Measurements from ENCODE around the gene ZNF664. TPM values are rescaled to one million over a fixed set of nuclear protein-coding genes. Genes with fewer than 3 reads are reported as not detected.

The ZNF664 gene
- total and polyA plus RNA-seq, 2 experiments from 2014 or later: 11.3 to 29.1 TPM

DNA sequence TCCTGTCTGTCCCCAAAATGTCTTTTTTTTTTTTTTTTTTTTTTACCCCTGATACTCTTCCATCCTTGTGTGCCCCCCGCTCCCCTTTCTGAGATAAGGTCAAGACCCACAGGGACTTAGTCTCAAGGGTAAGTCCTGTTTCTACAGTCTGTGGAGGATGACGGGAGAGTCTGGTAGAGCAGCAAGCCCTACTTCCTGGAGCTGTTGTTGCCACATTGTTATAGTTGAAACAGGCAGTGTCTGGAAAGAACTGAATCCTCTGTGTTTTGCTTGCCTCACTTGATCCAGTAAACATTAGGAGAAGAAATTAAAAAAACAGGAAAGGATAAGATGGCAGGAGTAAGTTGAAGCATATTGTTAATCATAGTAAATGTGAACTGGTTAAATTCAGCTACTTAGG is 45.5 kb downstream of the ZNF664 start:
- Histone ChIP-seq H4K20me1 (ENCODE audit: insufficient read depth) (no peaks in the 10 kb centered on the region), H3K27ac (no peak overlapping the region), H3K4me3 (no peak overlapping the region), H3K4me2 (ENCODE audit: unreplicated experiment) (no peak overlapping the region), H3K36me3 (ENCODE audit: low read depth) (no peaks in the 10 kb centered on the region), H3K9me2 (ENCODE audit: insufficient read depth) (no peaks in the 10 kb centered on the region), H3K9me3 (ENCODE audit: low read depth) (no peaks in the 10 kb centered on the region), H3K79me2 (ENCODE audit: insufficient read depth) (no peaks in the 10 kb centered on the region), H3F3A (ENCODE audit: insufficient read depth) (peaks cover 25% of the 10 kb centered on the region), H3K4me1 (ENCODE audit: insufficient read depth) (peaks cover 9% of the 10 kb centered on the region), H3K9ac (no peak overlapping the region), H3K27me3 (replicated peaks; ENCODE audit: insufficient read depth) (no peaks in the 10 kb centered on the region), H2AFZ (0 out of 2 replicates have a peak overlapping the region, but pooled peaks have one; percentile 28)
- TF ChIP-seq EZH2phosphoT487 (IDR thresholded peaks at IDR 0.05; ENCODE audit: insufficient read depth, low read depth) (no peak), EZH2 (IDR thresholded peaks at IDR 0.05; ENCODE audit: insufficient read depth, poor library complexity, severe bottlenecking) (no peak)
- 65 to 71% methylated on average over 2 of the region's 2 CpGs for WGBS, 2 experiments (ENCODE audit: low coverage in 1 of 2, low lambda C conversion rate in 2 of 2, missing lambda C conversion rate in 2 of 2)
- in situ Hi-C loops (cut with MboI): no loop called here
- DNase-seq: no peak

DNA sequence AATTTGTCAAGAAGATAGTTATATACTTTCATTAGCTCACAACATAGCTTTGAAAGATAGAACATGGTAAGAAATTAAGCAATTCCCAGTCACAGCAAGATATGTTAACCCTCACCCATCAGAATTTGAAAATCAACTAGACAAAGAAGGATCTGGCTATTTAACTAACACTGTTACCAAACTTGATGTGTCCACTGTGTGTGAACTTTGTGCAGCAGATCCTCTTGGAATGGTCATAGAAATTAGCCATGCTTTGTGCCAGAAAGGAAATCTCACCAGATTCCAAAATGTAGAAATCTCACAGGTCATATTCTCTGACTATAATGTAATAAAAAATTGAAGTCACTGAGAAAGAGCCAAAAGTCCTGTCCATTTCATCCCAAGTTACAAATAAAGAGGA is 46.1 kb downstream of the ZNF664 start:
- in situ Hi-C loops (cut with MboI): no loop called here
- H3K9ac ChIP-seq: no peak overlapping the region
- no peak for DNase-seq
- H3K79me2 ChIP-seq (ENCODE audit: insufficient read depth): no peaks in the 10 kb centered on the region
- H3K27me3 ChIP-seq (replicated peaks; ENCODE audit: insufficient read depth): no peaks in the 10 kb centered on the region
- TF ChIP-seq EZH2 (IDR thresholded peaks at IDR 0.05; ENCODE audit: insufficient read depth, poor library complexity, severe bottlenecking) (no peak), EZH2phosphoT487 (IDR thresholded peaks at IDR 0.05; ENCODE audit: insufficient read depth, low read depth) (no peak)
- no peak overlapping the region for H3K4me3 ChIP-seq
- H3F3A ChIP-seq (ENCODE audit: insufficient read depth): peaks cover 25% of the 10 kb centered on the region
- no peak overlapping the region for H3K27ac ChIP-seq
- H4K20me1 ChIP-seq (ENCODE audit: insufficient read depth): no peaks in the 10 kb centered on the region
- H3K9me3 ChIP-seq (ENCODE audit: low read depth): no peaks in the 10 kb centered on the region
- no peaks in the 10 kb centered on the region for H3K9me2 ChIP-seq (ENCODE audit: insufficient read depth)
- no peak overlapping the region for H3K4me2 ChIP-seq (ENCODE audit: unreplicated experiment)
- H2AFZ ChIP-seq: no peak overlapping the region
- H3K4me1 ChIP-seq (ENCODE audit: insufficient read depth): peaks cover 11% of the 10 kb centered on the region
- H3K36me3 ChIP-seq (ENCODE audit: low read depth): no peaks in the 10 kb centered on the region

DNA sequence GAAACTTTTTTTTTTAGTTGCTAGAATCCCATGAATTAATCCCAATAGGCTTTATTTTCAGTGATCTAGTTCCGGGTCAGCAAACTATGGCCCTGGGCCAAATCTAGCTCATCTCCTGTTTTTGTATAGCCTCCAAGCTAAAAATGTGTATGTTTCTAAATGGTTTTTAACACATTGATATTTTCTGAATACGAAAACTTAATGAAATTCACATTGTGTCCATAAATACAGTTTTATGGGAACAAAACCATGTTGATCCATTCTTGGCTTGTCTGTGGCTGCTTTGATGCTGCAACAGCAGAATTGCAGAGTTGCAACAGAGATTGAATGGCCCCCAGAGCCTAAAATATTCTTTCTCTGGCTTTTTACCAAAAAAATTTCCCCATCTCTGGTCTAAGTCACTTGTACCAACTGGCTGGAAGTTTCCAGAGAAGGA is 47.5 kb downstream of the ZNF664 start:
- Histone ChIP-seq H3K9me3 (ENCODE audit: low read depth) (no peaks in the 10 kb centered on the region), H4K20me1 (ENCODE audit: insufficient read depth) (no peaks in the 10 kb centered on the region), H3K9ac (no peak overlapping the region), H3K27me3 (replicated peaks; ENCODE audit: insufficient read depth) (no peaks in the 10 kb centered on the region), H2AFZ (peak overlapping the region; percentile 11), H3K4me3 (no peak overlapping the region), H3K27ac (peak overlapping the region; percentile 26), H3K4me2 (ENCODE audit: unreplicated experiment) (no peak overlapping the region), H3K9me2 (ENCODE audit: insufficient read depth) (no peaks in the 10 kb centered on the region), H3K4me1 (ENCODE audit: insufficient read depth) (peaks cover 20% of the 10 kb centered on the region), H3F3A (ENCODE audit: insufficient read depth) (peaks cover 25% of the 10 kb centered on the region), H3K36me3 (ENCODE audit: low read depth) (no peaks in the 10 kb centered on the region), H3K79me2 (ENCODE audit: insufficient read depth) (no peaks in the 10 kb centered on the region)
- WGBS, 2 experiments (ENCODE audit: low coverage in 1 of 2, low lambda C conversion rate in 2 of 2, missing lambda C conversion rate in 2 of 2): 21 to 34% methylated on average over 2 of the region's 2 CpGs
- TF ChIP-seq EZH2 (IDR thresholded peaks at IDR 0.05; ENCODE audit: insufficient read depth, poor library complexity, severe bottlenecking): no peak
- TF ChIP-seq EZH2phosphoT487 (IDR thresholded peaks at IDR 0.05; ENCODE audit: insufficient read depth, low read depth): no peak
- in situ Hi-C loops (cut with MboI): no loop called here
- peak; percentile 62 for DNase-seq

DNA sequence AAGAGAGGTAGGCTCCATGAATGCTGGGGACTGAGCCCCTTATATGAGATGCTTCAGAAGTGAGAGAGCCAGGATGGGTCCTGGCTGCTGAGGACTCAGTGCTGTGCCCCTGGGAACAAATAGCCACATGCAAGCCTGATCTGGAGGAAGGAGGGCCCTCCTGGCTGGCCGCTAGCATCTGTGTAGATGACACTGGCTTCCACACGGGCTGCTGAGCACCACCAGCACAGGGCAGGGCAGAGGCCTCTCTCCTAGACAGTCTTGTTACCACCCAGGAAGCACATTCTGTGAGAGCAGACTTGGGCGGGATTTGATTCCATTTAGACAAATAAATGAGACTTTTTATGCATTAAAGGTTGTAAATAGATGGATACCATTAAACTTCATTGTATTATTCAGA is 48.0 kb downstream of the ZNF664 start:
- H4K20me1 ChIP-seq (ENCODE audit: insufficient read depth): no peaks in the 10 kb centered on the region
- H3K79me2 ChIP-seq (ENCODE audit: insufficient read depth): no peaks in the 10 kb centered on the region
- H3K27me3 ChIP-seq (replicated peaks; ENCODE audit: insufficient read depth): no peaks in the 10 kb centered on the region
- peaks cover 20% of the 10 kb centered on the region for H3K4me1 ChIP-seq (ENCODE audit: insufficient read depth)
- H3K4me3 ChIP-seq: no peak overlapping the region
- in situ Hi-C loops (cut with MboI): no loop called here
- no peaks in the 10 kb centered on the region for H3K9me3 ChIP-seq (ENCODE audit: low read depth)
- H2AFZ ChIP-seq: peak overlapping the region; percentile 11
- H3K9me2 ChIP-seq (ENCODE audit: insufficient read depth): no peaks in the 10 kb centered on the region
- H3K4me2 ChIP-seq (ENCODE audit: unreplicated experiment): no peak overlapping the region
- 48 to 51% methylated on average over 3 of the region's 3 CpGs for WGBS, 2 experiments (ENCODE audit: low coverage in 1 of 2, low lambda C conversion rate in 2 of 2, missing lambda C conversion rate in 2 of 2)
- no peaks in the 10 kb centered on the region for H3K36me3 ChIP-seq (ENCODE audit: low read depth)
- peaks cover 25% of the 10 kb centered on the region for H3F3A ChIP-seq (ENCODE audit: insufficient read depth)
- peak; percentile 12 for DNase-seq
- H3K27ac ChIP-seq: peak overlapping the region; percentile 26; the same call in 1 of the 2 replicates
- no peak for TF ChIP-seq EZH2 (IDR thresholded peaks at IDR 0.05; ENCODE audit: insufficient read depth, poor library complexity, severe bottlenecking)
- no peak for TF ChIP-seq EZH2phosphoT487 (IDR thresholded peaks at IDR 0.05; ENCODE audit: insufficient read depth, low read depth)
- no peak overlapping the region for H3K9ac ChIP-seq

DNA sequence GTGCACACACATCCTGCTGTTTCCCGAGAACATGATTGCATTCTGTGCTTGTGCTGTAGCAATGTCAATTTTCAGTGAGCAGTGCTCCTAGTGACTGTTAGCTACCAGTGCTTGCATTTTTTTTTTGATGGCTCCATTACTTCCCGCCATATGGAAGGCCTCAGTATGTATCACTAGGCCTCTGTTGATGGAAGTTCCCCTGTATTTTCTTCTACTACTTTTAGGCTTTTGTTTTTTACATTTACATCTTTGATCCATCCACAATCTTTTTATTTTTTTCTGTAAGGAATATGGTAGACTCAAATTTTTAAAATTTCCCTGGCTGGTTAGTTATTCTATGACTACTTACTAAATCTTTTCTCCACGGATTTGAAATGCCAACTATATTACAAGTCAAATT is 49.1 kb downstream of the ZNF664 start:
- no peak overlapping the region for H3K27ac ChIP-seq
- no peak overlapping the region for H3K4me2 ChIP-seq (ENCODE audit: unreplicated experiment)
- TF ChIP-seq EZH2phosphoT487 (IDR thresholded peaks at IDR 0.05; ENCODE audit: insufficient read depth, low read depth) (no peak), EZH2 (IDR thresholded peaks at IDR 0.05; ENCODE audit: insufficient read depth, poor library complexity, severe bottlenecking) (no peak)
- no peaks in the 10 kb centered on the region for H3K36me3 ChIP-seq (ENCODE audit: low read depth)
- no peaks in the 10 kb centered on the region for H3K27me3 ChIP-seq (replicated peaks; ENCODE audit: insufficient read depth)
- in situ Hi-C loops (cut with MboI): no loop called here
- peaks cover 29% of the 10 kb centered on the region for H3K4me1 ChIP-seq (ENCODE audit: insufficient read depth)
- H3K9me2 ChIP-seq (ENCODE audit: insufficient read depth): no peaks in the 10 kb centered on the region
- 48 to 58% methylated on average over 3 of the region's 3 CpGs for WGBS, 2 experiments (ENCODE audit: low coverage in 1 of 2, low lambda C conversion rate in 2 of 2, missing lambda C conversion rate in 2 of 2)
- no peaks in the 10 kb centered on the region for H3K79me2 ChIP-seq (ENCODE audit: insufficient read depth)
- DNase-seq: no peak
- H3K4me3 ChIP-seq: no peak overlapping the region
- peaks cover 36% of the 10 kb centered on the region for H3F3A ChIP-seq (ENCODE audit: insufficient read depth)
- no peak overlapping the region for H2AFZ ChIP-seq
- H3K9ac ChIP-seq: no peak overlapping the region
- H4K20me1 ChIP-seq (ENCODE audit: insufficient read depth): no peaks in the 10 kb centered on the region
- H3K9me3 ChIP-seq (ENCODE audit: low read depth): no peaks in the 10 kb centered on the region

Measured in GM23248 (cell line).